GM19372 (cell line): ENCODE data around the gene SHBG.
"Not testable (repeated sequence)": the region's sequence is repeated elsewhere in the genome, so short reads cannot be mapped to it uniquely, and the experiment has no call there.

Experiments
- ATAC-seq: cut with Tn5 transposase; IDR thresholded peaks from one replicate; pipeline ENCODE4 v1.9.1; 2021; ENCODE audit warnings: mild to moderate bottlenecking, low read depth, moderate library complexity; ENCODE audit not compliant: unreplicated experiment

Gene SHBG

GRCh38 chr17:7611635-7612293, 18.2 kb upstream of the SHBG start:
- ATAC-seq: no peak

GRCh38 chr17:7612294-7612640, 17.7 kb upstream of the SHBG start:
- no peak for ATAC-seq

- no peak for ATAC-seq
Observed at GRCh38 chr17:7613769-7614424, 16.0 kb upstream of the SHBG start.

DNA sequence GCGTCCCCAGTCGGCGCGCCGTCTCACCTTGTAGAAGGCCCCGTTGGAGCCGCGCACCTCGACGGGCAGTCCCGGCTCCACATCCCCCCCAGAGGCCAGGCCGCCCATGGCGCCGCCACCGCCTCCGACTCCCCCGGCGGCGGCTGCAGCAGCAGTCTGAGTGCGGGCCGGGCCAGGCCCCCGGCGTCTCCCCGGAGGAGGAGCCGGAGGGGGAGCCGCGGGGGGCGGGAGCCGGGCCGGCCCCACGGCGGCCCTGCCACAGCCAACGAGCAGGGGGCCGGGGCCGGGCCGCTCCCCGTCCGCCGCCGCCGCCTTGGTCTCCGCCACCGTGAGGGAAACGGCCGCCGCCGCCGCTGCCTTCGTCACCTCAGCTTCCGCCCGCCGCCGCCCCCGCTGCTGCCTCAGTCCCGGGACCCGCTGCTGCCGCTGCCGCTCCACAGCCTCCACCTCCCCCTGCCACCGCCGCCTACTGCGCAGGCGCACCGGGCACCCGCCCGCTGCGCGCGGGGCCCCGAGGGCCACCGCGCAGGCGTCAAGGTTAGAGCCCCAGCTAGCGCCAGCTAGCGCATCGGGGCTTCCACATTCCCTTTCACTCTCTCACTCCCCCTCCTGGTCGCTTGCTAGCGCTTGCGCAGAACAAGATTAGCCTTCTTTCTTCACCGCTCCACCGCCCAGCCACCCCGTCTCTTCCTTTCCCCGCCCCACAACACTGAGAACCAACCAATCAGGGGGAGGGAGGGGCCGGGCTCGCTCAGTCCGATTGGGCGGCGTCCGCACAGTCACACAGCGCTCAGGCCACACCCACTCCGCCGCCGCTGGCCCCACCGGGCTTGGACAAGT, 15.3 kb upstream of the SHBG start, which contains the start of gene FXR2:
FXR2 (minus strand) TSS at position 473 of the 840 bp plus-strand sequence; CDS start at position 108, 365 bp downstream.
- ATAC-seq: peak; percentile 90

GRCh38 chr17:7615265-7615747, 14.6 kb upstream of the SHBG start:
- no peak for ATAC-seq

DNA sequence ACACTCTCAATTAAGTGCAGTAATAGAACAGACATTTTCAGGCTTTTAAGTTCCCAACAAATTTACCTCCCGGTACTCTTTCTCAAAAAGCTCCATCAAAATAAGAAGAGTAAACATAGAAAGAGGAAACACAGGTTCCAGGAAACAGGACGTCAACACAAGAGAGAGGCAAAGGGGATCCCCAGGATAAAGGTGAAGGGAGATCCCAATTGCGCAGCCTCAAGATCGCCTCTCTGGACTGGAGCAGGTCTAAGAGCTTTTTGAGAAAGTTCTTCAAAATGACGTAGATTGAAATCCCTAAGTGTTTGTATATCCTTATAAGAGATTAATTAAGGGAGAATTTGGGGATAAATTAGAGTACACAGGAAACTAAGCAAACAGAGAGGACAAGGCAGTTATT, 11.3 kb upstream of the SHBG start:
- no peak for ATAC-seq

DNA sequence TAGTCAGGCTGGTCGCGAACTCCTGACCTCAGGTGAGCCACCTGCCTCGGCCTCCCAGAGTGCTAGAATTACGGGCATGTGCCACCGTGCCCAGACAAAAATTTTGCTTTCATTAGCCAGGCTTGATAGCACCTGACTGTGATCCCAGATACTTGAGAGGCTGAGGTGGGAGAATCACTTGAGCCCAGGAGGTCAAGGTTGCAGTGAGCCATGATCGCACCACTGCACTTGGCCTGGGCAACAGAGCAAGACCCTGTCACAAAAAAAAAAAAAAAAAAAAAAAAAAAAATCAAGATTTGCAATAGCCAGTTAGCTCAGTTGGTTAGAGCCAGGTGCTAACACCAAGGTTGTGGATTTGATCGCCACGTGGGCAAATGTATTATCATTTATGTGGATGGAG, 9.1 kb upstream of the SHBG start:
- ATAC-seq: no peak

DNA sequence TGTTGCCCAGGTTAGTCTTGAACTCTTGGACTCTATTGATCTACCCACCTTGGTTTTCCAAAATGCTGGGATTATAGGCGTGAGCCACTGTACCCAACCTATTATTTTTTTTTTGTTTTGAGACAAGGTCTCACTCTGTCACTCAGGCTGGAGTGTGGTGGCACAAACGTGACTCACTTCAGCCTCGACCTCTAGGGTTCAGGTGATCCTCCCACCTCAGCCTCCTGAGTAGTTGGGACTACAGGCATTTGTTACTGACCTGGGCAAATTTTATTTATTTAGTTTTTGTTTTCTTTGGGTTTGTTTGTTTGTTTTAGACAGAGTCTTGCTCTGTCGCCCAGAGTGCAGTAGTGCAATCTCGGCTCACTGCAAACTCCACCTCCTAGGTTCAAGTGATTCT, 6.3 kb upstream of the SHBG start:
- no peak for ATAC-seq

GRCh38 chr17:7625749-7626148, 4.2 kb upstream of the SHBG start:
- not testable (repeated sequence) for ATAC-seq

GRCh38 chr17:7626307-7626706, 3.6 kb upstream of the SHBG start:
- no peak for ATAC-seq

GRCh38 chr17:7626956-7627249, 3.0 kb upstream of the SHBG start:
- ATAC-seq: no peak

- ATAC-seq: peak; percentile 89
Observed at GRCh38 chr17:7627250-7628121, 2.4 kb upstream of the SHBG start, which contains the start of gene SAT2. SAT2 (minus strand) TSS chr17:7627821; CDS start chr17:7627635, 186 bp downstream.

- no peak for ATAC-seq
Observed at GRCh38 chr17:7631398-7632380, 1.8 kb downstream of the SHBG start.

DNA sequence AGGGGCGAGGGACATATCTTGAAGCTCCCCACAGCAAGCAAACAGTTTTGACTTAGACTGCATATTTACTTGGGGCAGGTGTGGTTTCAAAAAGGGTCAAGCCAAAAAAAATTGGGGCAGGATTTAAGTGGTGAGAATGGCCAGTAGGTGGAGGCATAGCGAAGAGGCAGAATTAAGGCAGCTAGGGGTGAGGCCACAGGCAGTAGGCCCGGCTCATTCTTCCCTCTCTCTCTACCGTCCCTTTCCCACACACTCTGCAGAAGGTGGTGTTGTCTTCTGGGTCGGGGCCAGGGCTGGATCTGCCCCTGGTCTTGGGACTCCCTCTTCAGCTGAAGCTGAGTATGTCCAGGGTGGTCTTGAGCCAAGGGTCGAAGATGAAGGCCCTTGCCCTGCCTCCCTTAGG, 2.6 kb downstream of the SHBG start:
- ATAC-seq: no peak

GRCh38 chr17:7633093-7633492, 3.2 kb downstream of the SHBG start:
- no peak for ATAC-seq

- no peak for ATAC-seq
Observed at GRCh38 chr17:7634384-7634783, 4.4 kb downstream of the SHBG start.

GRCh38 chr17:7636163-7636562, 6.2 kb downstream of the SHBG start:
- no peak for ATAC-seq

DNA sequence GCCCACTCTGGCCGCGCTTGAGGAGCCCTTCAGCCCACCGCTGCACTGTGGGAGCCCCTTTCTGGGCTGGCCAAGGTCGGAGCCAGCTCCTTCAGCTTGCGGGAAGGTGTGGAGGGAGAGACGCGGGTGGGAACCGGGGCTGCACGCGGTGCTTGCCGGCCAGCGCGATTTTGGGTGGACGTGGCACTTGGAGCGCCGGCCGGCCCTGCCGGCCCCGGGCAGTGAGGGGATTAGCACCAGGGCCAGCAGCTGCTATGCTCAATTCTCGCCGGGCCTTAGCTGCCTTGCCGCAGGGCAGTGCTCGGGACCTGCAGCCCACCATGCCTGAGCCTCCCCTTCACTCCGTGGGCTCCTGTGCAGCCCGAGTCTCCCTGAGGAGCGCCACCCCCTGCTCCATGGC, 10.8 kb downstream of the SHBG start:
- ATAC-seq: no peak

- not testable (repeated sequence) for ATAC-seq
Observed at GRCh38 chr17:7641635-7642034, 11.7 kb downstream of the SHBG start.
